HG03025 (cell line): Measurements from ENCODE around the gene PTPRN2.

ENCODE experiments used
- ATAC-seq: cut with Tn5 transposase; IDR thresholded peaks from one replicate; pipeline ENCODE4 v1.9.1; 2021; ENCODE audit warnings: mild to moderate bottlenecking, moderate library complexity; ENCODE audit not compliant: unreplicated experiment, low FRiP score

Gene PTPRN2

GRCh38 chr7:158581440-158582088, 6.1 kb downstream of the PTPRN2 start:
- ATAC-seq = no peak

DNA sequence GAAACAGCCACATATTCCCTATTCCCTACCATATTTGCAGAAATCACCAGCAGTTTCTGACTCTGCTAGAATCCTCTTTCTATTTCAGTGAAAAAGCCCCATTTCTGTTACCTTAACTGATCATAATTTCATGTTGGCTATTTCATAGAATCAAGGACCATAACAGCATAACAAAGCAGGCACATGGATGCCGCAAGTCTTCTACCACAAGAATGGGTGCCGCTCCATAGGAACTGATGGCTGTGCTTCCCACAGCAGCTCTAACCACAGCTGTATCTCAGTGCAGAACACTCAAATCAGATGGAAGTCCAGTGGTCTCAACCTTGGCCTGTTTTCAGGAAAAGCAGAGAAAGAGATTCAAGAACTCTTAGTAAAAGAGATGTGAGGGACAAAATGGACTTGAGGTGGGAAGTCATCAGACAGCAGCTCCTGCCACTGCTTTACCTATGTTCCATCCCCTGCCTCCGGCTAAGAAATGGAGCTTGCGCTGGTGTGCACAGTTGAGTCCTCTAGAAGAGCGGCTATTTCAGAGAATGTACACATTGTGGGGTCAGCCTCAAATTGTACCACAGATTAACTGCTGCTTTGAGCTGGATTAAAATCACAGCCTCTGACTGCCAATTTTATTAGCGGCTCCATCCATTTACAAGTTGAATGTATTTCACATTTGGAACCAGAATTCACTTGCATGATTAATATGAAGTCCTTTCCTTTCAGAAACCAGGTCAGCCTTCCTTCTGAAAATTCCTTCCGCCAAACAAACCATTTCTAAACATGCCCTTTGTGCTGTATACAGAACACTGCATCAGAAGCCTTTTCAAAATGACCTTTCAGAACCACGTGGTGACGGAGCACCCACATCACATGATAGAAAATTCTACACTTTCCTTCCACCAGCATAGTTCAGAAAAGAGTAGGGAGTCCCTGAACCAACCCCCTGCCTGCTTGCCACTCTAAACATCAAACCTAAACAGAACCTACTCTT, 7.7 kb downstream of the PTPRN2 start:
- ATAC-seq = no peak

DNA sequence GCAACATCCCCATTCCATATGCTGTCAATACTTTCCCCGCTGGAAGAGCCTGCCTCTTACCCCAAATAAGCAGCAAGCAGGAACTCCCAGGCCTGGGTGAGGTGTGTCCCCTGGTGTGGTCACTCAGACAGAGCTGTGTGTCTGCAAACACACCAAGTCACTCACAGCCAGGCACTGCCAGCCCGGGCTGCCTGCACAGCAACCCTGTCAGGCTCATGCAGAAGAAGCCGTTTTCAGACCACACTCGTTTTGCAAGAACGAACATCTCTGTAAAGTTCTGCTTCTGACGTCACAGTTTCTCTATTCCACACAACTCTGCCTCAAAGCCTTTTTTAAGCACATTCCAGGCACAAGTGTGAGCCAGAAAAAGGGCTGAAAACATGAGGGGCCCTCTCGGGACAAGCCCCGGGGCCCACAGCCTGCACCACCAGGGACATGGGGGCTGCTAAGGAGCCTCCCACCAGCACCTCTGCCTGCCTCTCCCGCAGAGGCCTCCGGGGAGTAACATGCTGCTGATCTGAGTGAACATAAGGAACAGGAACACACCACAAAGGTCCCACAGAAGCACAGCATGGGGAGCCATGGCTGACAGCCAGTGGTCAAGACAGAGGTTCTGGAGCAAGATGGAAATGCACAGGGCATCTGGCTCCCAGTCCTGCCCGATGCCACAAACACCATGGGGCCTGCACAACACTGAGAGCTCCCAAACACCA, 11.4 kb downstream of the PTPRN2 start:
- no peak for ATAC-seq

GRCh38 chr7:158574308-158575036, 13.2 kb downstream of the PTPRN2 start:
- ATAC-seq = no peak

DNA sequence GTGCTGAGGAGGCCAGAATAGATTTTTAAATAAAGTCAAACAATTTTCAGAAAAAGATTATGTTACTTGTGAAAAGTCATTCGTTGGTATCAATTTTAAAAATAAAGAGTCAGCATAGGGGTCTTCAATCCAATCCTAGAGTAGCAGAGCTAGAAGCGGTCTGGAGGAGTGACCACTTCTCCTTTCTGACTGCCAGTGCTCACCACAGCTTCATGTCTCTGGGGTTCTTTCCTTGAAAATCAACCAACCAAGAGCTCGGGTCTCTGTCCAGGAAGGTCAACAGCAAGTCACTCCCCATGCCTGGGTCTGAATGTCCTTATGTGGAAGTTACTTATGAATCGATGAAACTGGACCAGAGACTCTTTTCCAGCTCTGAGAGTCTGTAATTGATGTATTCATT, 14.3 kb downstream of the PTPRN2 start:
- ATAC-seq = no peak

DNA sequence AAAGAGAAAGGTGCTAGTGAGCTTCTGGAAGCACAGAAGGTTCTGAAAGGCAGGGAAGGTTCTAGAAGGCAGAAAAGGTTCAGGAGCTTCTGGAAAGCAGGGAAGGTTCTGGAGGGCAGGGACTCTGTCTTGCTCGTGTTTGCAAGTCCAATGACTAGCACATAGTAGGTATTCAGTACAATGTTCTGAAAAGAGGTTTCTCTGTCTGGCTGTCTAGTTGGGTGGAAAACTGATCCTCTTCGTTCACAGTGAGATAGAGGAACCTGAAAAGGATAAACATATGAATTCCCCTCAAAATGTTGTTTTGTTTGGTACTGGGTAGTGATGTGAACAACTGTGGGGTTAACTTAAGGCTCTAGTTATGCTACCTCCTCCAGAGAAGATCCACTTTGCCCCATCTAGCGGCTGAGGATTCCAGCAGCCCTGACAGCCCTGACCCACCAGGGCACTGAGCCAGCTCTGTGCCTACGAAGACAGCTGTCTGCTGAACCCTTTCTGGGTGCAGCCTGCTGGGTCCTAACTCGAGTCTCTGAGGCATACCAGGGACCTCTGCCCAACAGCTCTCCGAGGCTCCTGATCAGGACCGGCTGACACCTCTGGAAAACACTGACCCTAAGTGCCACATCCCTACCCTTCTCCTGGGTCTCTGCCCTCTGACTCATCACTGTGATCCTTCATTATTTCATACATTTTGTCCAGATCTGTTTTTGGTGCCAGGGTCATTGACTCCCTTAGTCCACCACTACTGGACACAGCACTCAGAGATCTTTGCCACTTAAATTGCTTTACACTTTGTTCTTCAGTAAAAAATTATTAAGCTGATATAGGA, 15.4 kb downstream of the PTPRN2 start:
- ATAC-seq = no peak

- ATAC-seq = no peak
Observed at GRCh38 chr7:158570449-158571170, 17.0 kb downstream of the PTPRN2 start.

DNA sequence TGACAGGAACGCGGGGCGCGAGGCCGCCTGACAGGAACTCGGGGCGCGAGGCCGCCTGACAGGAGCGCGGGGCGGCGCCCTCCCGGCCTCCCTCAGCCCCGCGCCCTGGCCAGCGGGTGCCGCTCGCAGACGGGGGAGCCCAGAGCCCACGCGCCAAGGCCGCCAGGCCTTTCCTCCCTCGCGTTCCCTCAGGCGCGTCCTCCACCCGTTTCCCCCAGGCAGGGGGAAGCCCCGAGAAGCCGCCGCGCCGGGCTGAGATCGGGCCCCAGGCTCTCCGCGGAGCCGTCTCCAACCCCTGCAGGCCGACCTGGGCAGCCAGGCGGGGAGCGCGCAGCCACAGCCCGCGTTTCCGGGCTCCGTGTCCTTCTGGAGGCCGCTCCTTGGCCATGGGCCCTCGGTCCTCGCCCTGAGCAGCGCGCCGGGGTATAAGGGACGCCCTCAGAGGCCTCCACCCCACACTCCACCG, 17.7 kb downstream of the PTPRN2 start:
- no peak for ATAC-seq

DNA sequence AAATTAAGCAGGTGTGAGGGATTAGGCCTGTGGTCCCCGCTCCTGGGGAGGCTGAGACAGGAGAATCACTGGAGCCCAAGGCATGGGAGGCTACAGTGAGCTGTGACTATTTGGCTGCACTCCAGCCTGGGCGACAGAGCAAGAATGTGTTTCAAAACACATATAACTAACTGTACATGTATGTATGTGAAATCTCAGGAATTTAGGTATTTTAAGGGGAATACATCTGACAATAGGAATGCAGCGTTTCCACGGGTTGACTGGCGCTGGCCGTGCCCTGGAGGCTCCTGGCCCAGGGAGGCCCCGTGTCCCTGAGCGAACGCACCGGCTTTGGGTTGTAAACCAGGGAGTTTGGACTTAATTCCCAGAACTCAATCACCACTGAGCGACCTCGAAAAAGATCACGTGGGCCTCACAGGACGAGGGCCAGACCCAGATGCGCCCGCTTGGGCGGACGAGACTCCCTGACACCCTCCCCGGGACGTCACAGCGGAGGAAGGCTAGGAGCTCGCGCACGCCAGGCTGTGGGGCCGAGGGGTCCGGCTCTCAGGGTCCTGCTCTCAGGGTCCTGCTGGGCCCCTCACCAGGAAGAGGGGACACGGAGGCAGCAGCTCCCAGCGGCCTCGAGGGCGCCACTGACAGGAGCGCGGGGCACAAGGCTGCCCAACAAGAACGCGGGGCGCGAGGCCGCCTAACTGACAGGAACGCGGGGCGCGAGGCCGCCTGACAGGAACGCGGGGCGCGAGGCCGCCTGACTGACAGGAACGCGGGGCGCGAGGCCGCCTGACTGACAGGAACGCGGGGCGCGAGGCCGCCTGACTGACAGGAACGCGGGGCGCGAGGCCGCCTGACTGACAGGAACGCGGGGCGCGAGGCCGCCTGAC, 18.4 kb downstream of the PTPRN2 start:
- ATAC-seq = no peak

DNA sequence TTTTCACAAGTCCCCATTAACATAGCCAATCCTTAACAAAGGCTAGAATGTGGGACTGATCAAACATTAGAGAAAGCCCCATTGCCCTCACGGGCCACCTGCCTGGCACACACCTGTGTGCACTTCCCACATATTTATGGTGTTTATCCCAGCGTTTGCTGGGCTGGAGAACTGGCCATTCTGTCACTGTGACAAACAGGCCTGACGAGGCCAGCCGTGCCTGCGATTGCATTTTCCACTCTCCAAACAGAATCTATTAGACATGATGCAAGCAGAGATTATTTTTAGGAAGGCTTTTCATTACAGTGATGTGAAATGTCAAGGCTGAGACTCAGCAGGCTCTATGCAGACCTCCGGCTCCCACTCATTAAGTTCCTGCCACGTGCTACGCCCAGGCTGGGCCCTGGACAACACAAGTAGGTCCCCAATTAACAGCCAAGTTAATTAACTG, 20.4 kb downstream of the PTPRN2 start:
- no peak for ATAC-seq

DNA sequence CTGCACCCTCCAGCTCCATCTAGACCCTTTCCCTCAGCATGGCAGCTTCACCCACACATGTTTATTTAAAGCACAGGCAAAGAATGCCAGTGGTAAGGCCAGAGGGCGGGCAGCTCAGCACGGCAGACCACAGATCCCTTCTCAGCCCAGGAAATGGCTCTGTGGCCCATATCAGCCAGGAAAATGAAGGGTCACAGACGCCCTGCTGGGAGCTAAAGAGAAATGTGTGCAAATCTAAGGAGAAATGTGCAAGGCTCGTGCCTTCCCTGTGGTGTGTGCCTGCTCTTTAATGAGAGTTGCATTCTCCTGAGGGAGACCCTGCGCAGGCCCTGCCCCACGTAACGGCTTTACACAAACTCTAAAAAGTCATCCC, 23.0 kb downstream of the PTPRN2 start:
- ATAC-seq = no peak

GRCh38 chr7:158563911-158564662, 23.5 kb downstream of the PTPRN2 start:
- ATAC-seq = no peak

DNA sequence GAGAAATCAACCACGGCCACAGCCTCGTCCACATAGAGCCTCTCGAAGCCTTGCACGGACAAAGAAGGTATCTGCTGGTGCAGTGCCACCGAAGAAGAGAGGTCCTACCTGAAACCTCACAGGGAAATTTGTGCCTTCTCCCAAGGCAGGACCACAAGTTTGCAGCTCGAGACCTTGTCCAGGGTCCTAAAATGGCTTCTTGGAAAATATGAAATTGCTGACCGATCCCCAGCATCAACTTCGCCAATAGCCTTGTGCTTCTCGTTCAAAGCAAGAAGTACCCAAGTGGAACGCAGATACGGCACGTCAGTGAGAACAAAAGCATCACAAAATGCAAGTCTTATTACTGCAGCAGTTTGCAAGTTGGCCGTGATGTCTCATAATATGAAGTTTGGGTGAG, 24.6 kb downstream of the PTPRN2 start:
- ATAC-seq = no peak

DNA sequence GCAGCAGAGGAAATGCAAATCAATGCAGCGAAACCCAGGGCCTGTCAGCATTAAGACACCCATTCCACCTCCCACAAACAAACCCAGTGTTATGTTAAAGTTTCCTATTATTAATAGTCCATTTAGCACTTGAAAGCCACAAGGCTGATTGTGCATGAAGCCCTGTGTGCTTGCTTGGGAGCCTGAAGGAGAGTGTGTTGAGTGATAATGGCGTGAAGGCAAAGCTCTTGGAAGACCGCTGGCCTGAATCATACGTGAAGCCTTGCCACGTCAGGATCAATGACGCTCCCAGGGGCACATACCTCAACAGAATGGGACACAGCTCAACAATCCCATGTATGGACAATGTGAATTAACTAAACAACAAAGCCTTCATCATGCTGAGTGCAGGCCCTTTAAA, 25.1 kb downstream of the PTPRN2 start:
- no peak for ATAC-seq

- ATAC-seq = no peak
Observed at GRCh38 chr7:158561659-158562058, 26.0 kb downstream of the PTPRN2 start.

- ATAC-seq = no peak
Observed at GRCh38 chr7:158560386-158560785, 27.2 kb downstream of the PTPRN2 start.

- ATAC-seq = no peak
Observed at GRCh38 chr7:158559356-158559755, 28.3 kb downstream of the PTPRN2 start.
